HUDEP-2 (cell line): ENCODE results near the gene C1orf167.

ENCODE experiments used
- DNase-seq, 76 experiments: peaks; one replicate each; lab custom pipeline; 2025; ENCODE audit not compliant: unreplicated experiment in 76 of 76; lab: John Stamatoyannopoulos, UW

The C1orf167 gene

DNA sequence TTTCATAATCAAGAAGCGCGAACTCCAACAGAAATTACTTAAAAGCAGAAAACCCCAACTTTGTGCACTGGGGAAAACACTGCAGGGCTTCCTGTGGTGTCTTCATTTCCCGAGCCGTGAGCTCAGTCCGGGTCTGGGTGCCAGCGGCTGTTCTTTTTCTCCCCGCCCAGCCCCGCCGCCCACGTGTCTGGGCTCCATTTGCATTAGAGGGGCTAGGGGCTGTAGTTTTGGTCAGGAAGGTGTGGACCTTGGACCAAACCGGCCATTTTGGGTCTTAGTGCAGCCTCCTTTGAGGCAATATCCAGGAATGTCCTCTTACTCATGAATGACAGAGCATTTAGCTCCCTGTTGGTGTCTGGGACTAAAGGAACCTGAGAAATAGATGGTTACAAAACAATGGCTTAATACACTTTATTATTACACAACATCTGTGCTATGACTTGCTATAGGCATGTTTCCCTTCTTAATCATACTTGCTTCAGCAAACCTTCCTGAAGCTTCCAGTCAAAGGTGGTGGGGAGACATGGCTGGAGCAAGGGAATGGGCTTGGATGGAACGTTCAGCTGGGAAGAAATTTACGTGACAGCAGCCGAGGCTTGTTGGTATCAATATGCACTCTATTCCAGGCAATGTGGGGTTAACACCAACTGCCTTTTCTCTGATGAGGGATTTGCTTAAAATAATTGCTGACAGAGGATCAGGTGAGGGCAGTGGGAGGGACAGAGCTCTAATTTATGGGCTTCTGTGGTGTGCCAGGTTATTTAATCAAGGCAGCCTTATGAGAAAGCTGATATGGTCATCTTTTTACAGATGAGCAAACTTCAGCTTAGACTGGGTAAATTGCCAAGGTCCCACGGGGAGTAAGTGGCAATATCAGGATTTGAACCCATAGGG is 25.0 kb upstream of the C1orf167 start:
- peak in 59 of 76 experiments; percentile 9 to 64 (median 35) for DNase-seq

GRCh38 chr1:11738096-11738495 is 23.9 kb upstream of the C1orf167 start:
- peak in 1 of 76 experiments; percentile 25 for DNase-seq

DNA sequence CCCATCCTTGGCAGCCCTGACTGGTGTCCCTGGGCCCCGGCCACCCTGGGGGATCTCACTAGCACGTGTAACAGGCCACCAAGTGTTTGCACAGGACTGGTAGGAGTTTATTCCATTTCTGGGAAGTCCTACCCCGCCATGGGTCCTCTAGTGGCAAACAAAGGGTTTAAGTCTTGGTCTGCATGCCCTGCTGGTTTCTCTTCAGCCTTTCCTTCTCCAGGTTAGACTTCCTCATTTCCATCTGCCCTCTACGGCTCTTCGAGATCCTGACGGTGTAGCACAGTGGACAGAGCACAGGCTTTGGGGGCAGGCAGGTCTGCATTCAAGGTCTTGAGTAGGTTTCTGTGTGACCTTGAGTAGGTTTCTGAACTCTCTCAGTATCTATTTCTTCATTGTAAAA is 23.2 kb upstream of the C1orf167 start:
- peak in 17 of 76 experiments; percentile 3 to 42 (median 15) for DNase-seq

GRCh38 chr1:11740258-11741192 is 21.5 kb upstream of the C1orf167 start:
- peak in 61 of 76 experiments; percentile 12 to 79 (median 47) for DNase-seq

DNA sequence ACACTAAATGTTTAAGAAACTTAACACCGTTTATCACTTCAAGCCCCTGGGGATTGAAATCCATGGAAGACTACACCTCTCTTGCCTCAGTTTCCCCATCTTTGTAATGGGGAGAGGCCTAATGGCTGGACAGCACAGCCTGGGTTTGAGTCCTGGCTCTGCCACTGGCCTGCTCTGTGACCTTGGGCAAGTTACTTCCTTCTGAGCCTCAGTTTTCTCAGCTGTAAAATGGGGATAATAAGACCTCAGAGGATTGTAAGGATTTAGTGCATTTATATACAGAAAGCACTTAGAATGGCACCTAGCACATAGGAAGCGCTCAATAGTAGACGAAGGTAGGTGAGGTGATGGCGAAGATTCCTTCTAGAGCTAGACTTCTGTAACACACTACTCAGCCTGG is 20.5 kb upstream of the C1orf167 start:
- DNase-seq, result no peak

DNA sequence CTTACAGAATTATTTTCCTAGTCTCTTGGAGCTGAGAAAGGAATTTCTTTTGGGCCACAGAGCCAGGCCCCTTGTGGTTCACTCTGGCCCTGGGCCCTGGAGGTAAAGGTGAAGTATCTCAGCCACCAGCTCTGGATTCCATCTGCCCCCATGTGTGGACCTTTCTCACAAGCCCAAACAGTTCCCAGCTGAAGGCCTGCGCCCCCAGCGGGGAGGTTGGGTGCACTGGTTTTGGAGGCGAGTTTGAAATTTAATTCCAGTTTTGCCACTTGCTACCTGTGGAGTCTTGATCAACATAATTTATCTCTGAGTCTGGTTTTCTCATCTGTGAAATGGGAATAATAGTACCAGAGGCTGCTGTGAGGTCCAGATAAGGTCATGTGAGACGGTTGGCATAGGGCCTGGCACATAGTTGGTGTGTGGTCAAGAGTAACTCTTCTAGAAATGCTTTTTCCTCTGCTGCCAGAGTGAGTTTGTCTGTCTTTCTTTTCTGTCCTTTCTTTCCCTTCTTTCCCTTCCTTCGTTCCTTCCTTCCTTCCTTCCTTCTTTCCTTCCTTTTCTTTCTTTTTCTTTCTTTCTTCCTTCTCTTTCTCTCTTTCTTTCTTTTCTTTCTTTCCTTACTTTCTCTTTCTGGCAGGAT is 20.0 kb upstream of the C1orf167 start:
- peak in 70 of 76 experiments; percentile 20 to 84 (median 60) for DNase-seq

DNA sequence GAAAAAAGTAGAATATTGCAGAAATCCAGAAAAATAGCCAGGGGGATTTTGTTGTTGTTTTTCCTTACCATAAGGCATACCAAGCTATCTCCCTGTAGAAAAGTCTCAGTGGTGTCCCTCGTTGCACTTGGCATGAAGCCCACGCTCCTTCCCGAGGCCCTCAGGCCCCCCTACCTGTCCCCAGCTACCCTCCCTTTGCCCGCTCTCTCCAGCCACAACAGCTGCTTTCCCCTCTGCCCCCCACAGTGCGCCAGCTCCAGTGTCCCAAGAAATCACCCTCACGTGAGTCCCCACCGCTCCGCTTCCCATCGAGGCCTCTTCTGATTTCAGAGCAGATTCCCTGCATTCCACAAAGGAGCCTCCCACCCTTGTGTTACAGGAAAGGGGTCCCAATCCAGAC is 17.7 kb upstream of the C1orf167 start:
- no peak for DNase-seq

DNA sequence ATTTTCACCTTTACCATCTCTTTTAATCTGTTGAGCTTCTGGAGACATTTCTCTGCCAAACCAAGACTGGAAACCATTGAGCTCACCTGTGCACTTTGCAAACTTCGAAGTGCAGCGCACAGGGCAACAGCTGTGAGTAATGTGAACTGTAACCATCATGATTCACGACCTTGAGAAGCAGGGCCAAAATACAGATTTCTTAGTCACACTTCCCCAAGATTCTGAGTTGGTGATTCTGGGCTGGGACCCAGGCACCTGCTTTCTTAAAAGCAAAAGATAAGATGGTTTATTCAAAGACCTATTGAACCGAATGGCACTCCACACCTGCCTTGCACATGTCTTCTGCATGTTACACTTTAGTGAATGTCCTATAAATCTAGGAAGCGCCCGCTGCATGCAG is 15.9 kb upstream of the C1orf167 start:
- no peak for DNase-seq

DNA sequence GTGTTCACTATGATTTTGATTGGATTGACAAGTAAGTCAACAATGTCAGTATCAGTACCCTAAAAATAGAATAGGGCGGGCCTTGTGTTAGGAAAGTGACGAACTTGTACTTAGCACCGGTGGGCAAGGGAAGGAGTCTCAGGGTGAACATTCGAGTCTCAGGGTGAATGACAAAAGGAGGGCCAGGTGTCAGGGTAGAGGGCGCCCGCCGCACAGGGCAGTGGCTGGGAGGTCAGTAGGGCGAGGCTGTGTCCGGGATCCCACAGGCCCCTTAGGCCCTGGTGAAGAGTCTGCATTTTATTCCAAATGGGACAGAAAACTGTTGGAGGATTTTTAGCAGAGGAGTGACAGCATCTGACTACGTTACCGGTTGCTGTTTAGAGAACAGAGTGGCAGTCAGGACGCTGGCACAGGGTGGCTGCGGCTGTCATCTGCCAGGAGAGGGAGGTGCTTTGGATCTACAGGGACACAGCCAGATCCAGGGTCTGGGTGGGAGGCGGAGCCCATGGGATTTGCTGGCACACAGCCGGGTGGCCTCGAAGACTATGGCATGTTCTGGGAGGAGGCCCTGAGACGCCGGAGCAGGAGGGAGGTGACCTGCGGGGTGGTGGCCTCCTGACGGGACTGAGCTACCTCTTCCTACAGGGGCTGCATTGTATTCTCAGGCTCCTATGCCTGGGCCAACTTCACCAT is 15.1 kb upstream of the C1orf167 start:
- no peak for DNase-seq

GRCh38 chr1:11748294-11749202 is 13.4 kb upstream of the C1orf167 start:
- DNase-seq, result no peak

GRCh38 chr1:11749203-11749689 is 12.7 kb upstream of the C1orf167 start:
- peak in 64 of 76 experiments; percentile 9 to 80 (median 50) for DNase-seq

- no peak for DNase-seq
Observed at GRCh38 chr1:11749996-11750395, 12.0 kb upstream of the C1orf167 start.

GRCh38 chr1:11751087-11751486 is 10.9 kb upstream of the C1orf167 start:
- DNase-seq, result no peak

DNA sequence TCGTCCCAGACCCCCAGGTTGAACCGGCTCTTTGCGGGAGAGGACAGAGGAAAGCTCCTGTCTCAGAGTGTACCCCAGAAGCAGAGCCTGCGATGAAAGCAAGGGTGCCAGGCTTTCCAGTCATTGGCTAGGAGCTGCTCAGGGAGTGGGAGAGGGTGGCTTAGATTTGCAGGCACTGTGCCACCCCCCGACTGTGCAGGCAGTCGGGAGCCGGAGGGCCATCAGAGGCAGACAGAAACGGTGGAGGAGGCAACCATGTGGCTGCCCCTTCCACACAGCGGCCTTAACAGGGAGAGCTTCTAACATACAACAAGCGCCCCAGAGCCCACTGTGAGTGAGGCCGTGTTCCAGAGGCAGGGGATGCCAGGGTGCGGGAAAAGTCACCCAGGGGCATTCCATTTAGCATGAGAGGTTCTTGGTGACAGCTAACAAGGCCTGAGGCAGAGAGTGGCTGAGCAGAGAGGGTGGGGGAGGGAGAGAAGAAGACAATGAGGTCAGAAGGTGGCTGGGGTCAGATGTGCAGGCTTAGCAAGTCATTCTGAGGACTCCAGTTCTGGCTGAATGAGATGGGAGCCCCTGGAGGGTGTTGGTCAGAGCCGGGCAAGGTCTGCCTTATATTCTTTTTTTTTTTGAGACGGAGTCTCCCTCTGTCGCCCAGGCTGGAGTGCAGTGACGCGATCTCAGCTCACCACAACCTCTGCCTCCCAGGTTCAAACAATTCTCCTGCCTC is 9.5 kb upstream of the C1orf167 start:
- no peak for DNase-seq

- no peak for DNase-seq
Observed at GRCh38 chr1:11753555-11754208, 8.3 kb upstream of the C1orf167 start.

- no peak for DNase-seq
Observed at GRCh38 chr1:11757047-11757446, 4.9 kb upstream of the C1orf167 start.

DNA sequence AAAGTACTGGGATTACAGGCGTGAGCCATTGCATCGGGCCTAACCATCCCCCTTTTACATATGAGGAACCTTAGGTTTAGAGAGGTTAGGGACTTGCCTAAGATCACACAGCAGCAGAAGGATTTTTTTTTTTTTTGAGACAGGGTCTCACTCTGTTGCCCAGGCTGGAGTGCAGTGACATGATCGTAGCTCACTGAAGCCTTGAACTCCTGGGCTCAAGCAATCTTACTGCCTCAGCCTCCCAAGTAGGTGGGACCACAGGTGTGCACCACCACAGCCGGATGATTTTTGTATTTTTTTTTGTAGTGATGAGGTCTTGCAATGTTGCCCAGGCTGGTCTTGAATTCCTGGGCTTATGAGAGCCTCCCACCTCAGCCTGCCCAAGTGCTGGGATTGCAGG is 2.2 kb upstream of the C1orf167 start:
- DNase-seq, result no peak

DNA sequence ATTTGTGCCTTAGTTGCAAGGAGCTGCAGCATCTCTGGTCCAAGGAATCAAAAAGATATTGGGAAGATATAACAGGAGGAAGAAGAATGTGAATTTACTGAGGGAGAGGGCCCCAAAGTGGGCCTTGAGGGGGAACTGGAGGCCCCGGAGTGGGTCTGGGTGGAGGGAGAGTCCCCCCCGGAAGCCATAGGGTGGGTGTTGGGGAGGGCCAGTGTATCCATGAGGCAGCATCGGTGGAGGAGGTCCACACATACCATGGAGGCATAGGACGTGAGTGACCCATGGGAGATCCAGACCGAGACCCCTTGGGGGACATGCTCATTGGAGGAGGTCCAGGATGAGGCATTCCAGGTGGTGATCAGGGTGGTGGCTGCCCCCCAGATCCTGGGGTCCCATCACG is 708 bp upstream of the C1orf167 start:
- no peak for DNase-seq
